NB4 (cell line): ENCODE measurements around the gene SKIL.

Experiments
- POLR2A ChIP-seq: IDR thresholded peaks from 2 replicates; pipeline ENCODE4 v1.6.1; 2011; ENCODE audit warnings: mild to moderate bottlenecking; ENCODE audit not compliant: insufficient read length; ENCODE audit errors: extremely low read depth
- TF ChIP-seq, protein P1 (sequence below): IDR thresholded peaks from one replicate; pipeline ENCODE4 v1.5.1; 2012; ENCODE audit warnings: low read depth, low read length
- TF ChIP-seq, protein P2 (sequence below): IDR thresholded peaks from 2 replicates; pipeline ENCODE4 v1.6.1; 2011; ENCODE audit warnings: low read depth, low read length

DNA sequence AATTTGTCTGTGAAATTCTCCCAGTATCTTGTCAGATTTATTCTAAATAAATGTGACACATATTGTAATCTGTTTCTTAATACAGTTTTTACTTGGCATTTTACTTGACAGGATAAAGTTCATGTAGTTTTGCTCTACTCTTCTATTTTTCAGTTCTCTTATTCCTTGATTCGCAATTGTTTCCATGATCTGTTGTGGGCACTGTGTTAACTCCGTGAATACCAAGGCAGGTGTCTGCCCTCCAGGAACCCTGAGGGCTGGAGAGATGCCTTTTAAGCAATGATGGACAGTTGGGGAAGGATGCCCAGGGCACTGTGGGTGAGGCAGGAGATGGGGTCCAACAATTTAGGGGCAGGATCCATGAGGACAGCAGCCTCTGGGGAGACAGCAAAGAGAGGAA is 64.2 kb downstream of the SKIL start:
- TF ChIP-seq, protein P1, sequence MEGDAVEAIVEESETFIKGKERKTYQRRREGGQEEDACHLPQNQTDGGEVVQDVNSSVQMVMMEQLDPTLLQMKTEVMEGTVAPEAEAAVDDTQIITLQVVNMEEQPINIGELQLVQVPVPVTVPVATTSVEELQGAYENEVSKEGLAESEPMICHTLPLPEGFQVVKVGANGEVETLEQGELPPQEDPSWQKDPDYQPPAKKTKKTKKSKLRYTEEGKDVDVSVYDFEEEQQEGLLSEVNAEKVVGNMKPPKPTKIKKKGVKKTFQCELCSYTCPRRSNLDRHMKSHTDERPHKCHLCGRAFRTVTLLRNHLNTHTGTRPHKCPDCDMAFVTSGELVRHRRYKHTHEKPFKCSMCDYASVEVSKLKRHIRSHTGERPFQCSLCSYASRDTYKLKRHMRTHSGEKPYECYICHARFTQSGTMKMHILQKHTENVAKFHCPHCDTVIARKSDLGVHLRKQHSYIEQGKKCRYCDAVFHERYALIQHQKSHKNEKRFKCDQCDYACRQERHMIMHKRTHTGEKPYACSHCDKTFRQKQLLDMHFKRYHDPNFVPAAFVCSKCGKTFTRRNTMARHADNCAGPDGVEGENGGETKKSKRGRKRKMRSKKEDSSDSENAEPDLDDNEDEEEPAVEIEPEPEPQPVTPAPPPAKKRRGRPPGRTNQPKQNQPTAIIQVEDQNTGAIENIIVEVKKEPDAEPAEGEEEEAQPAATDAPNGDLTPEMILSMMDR: no peak
- TF ChIP-seq POLR2A: no peak
- TF ChIP-seq, protein P2, sequence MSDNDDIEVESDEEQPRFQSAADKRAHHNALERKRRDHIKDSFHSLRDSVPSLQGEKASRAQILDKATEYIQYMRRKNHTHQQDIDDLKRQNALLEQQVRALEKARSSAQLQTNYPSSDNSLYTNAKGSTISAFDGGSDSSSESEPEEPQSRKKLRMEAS: no peak
